Keratinocyte (primary cell): ENCODE measurements around the gene YY1. TPM values are rescaled to one million over a fixed set of nuclear protein-coding genes. Genes with fewer than 3 reads are reported as not detected.

Experiments used
- DNase-seq: peaks from one replicate; pipeline ENCODE4 v3.0.0-alpha.2; 2011; ENCODE audit warnings: low read depth, missing footprints, low spot score
- FAIRE-seq: peaks from 2 replicates; lab custom pipeline; 2011; peaks lifted over from hg19 to GRCh38; lab: Jason Lieb, UNC
- H2AFZ ChIP-seq: 2 replicates; pipeline ENCODE4 v1.6.0; 2012; ENCODE audit warnings: low read length, control low read depth, inconsistent platforms; ENCODE audit not compliant: control insufficient read depth
- H3K27ac ChIP-seq: 2 replicates; pipeline ENCODE4 v1.5.1; 2011; ENCODE audit warnings: low read length; ENCODE audit not compliant: control insufficient read depth, insufficient read depth
- H3K27me3 ChIP-seq: 3 replicates; pipeline ENCODE4 v1.6.0; 2011; ENCODE audit warnings: low read length; ENCODE audit not compliant: control insufficient read depth, insufficient read depth; ENCODE audit errors: extremely low read depth
- H3K36me3 ChIP-seq, 2 experiments: 2 replicates in 1 of 2; 3 replicates in 1 of 2; pipeline ENCODE4 v1.5.1; 2011; ENCODE audit warnings: low read length in 2 of 2, mild to moderate bottlenecking in 1 of 2; ENCODE audit not compliant: control insufficient read depth in 2 of 2, insufficient read depth in 2 of 2; ENCODE audit errors: extremely low read depth in 1 of 2
- H3K4me1 ChIP-seq: 3 replicates; pipeline ENCODE4 v1.5.1; 2011; ENCODE audit warnings: low read length; ENCODE audit not compliant: control insufficient read depth, insufficient read depth; ENCODE audit errors: extremely low read depth
- H3K4me2 ChIP-seq: 3 replicates; pipeline ENCODE4 v1.6.0; 2011; ENCODE audit warnings: low read depth, low read length; ENCODE audit not compliant: control insufficient read depth, insufficient read depth; ENCODE audit errors: extremely low read depth
- H3K4me3 ChIP-seq, 3 experiments: fragments of 200-600 bp in 1 of 3; sonication (generic) in 1 of 3; 2 replicates in 2 of 3; 3 replicates in 1 of 3; pipeline ENCODE4 v1.5.1; 2011 to 2016; ENCODE audit warnings: low read length in 3 of 3, mild to moderate bottlenecking in 3 of 3, control low read depth in 2 of 3, inconsistent platforms in 1 of 3, low read depth in 1 of 3, mixed read lengths in 1 of 3, mixed run types in 1 of 3, moderate library complexity in 1 of 3; ENCODE audit not compliant: control insufficient read depth in 2 of 3, insufficient read depth in 2 of 3; ENCODE audit errors: extremely low read depth in 1 of 3
- H3K79me2 ChIP-seq: 2 replicates; pipeline ENCODE4 v1.6.0; 2012; ENCODE audit warnings: low read length; ENCODE audit not compliant: control insufficient read depth, insufficient read depth
- H3K9ac ChIP-seq: 3 replicates; pipeline ENCODE4 v1.6.0; 2011; ENCODE audit warnings: low read length; ENCODE audit not compliant: control insufficient read depth, insufficient read depth; ENCODE audit errors: extremely low read depth
- H3K9me1 ChIP-seq: 3 replicates; pipeline ENCODE4 v1.6.0; 2011; ENCODE audit warnings: low read length; ENCODE audit not compliant: control insufficient read depth, insufficient read depth; ENCODE audit errors: extremely low read depth
- H3K9me3 ChIP-seq: 2 replicates; pipeline ENCODE4 v1.5.1; 2012; ENCODE audit warnings: low read depth, low read length; ENCODE audit not compliant: control insufficient read depth
- H4K20me1 ChIP-seq: 3 replicates; pipeline ENCODE4 v1.6.0; 2011; ENCODE audit warnings: low read length; ENCODE audit not compliant: control insufficient read depth, insufficient read depth; ENCODE audit errors: extremely low read depth
- CTCF ChIP-seq, 3 experiments: IDR thresholded peaks in 1 of 3; conservative IDR thresholded peaks in 1 of 3; optimal IDR thresholded peaks in 1 of 3; 2 replicates in 2 of 3; 3 replicates in 1 of 3; pipeline versions ENCODE3 to v1.5.1; 2011; ENCODE audit warnings: low read length in 3 of 3, mild to moderate bottlenecking in 3 of 3, moderate library complexity in 2 of 3, control low read depth in 1 of 3, inconsistent platforms in 1 of 3; ENCODE audit not compliant: insufficient read depth in 2 of 3; ENCODE audit errors: extremely low read depth in 1 of 3
- EZH2 ChIP-seq: IDR thresholded peaks from one replicate; pipeline ENCODE4 v1.6.1; 2012; ENCODE audit warnings: inconsistent platforms, mild to moderate bottlenecking, low read length, moderate library complexity
- dilution Hi-C: fragments of 300-500 bp; cut with MboI; formaldehyde crosslinking; loops from one replicate; pipeline ENCODE4 v1.7.0; 2020; ENCODE audit warnings: low sequenced_read_pairs; ENCODE audit not compliant: extremely low pct_ligation_motif_present
- polyA plus RNA-seq, 5 experiments: library from polyadenylated mRNA; depleted of rRNA in 3 of 5; stranded (reverse) in 3 of 5; stranded (forward) in 1 of 5; unstranded in 1 of 5; fragments of >200 nt; gene quantifications; 1 replicate in 1 of 5; 2 replicates in 3 of 5; 3 replicates in 1 of 5; pipeline versions ENCODE4 v1.2.1 to v1.2.3, GENCODE V29; 2011 to 2012; ENCODE audit warnings: missing spikeins in 2 of 5, low read depth in 1 of 5, low replicate concordance in 1 of 5

Gene YY1
- polyA plus RNA-seq, 1 donor (not counting 4 experiments of a cell fraction or from before 2014, with no cell fraction given) = 65.6 TPM

GRCh38 chr14:100221533-100222223 is 17.3 kb upstream of the YY1 start:
- Histone ChIP-seq H3K9me1 (no peaks in the 10 kb centered on the region), H3K4me3 (peak overlapping the region; percentile 34 to 71 (median 69)), H3K79me2 (no peaks in the 10 kb centered on the region), H3K9me3 (no peaks in the 10 kb centered on the region), H3K27me3 (no peaks in the 10 kb centered on the region), H2AFZ (peak overlapping the region; percentile 95), H3K36me3 (no peaks in the 10 kb centered on the region), H4K20me1 (no peaks in the 10 kb centered on the region), H3K27ac (peak overlapping the region; percentile 32), H3K4me2 (peak overlapping the region; percentile 91), H3K9ac (peak overlapping the region; percentile 67), H3K4me1 (peaks cover 32% of the 10 kb centered on the region)
- DNase-seq (no peak), FAIRE-seq (peak; percentile 93)
- dilution Hi-C loops = no loop called here
- TF ChIP-seq CTCF (optimal IDR thresholded peaks at IDR 0.05 in 1 of 3, IDR thresholded peaks at IDR 0.05 in 1 of 3, conservative IDR thresholded peaks at IDR 0.05 in 1 of 3; ENCODE audit: extremely low read depth in 1 of 3, insufficient read depth in 2 of 3, low read length in 3 of 3) (no peak), EZH2 (no peak)

- H3K9me3 ChIP-seq = no peaks in the 10 kb centered on the region
- TF ChIP-seq EZH2 (no peak), CTCF (optimal IDR thresholded peaks at IDR 0.05 in 1 of 3, IDR thresholded peaks at IDR 0.05 in 1 of 3, conservative IDR thresholded peaks at IDR 0.05 in 1 of 3; ENCODE audit: extremely low read depth in 1 of 3, insufficient read depth in 2 of 3, low read length in 3 of 3) (no peak)
- H3K27me3 ChIP-seq = no peaks in the 10 kb centered on the region
- H3K4me2 ChIP-seq = peak overlapping the region; percentile 91
- peak overlapping the region; percentile 95 for H2AFZ ChIP-seq
- no peaks in the 10 kb centered on the region for H4K20me1 ChIP-seq
- no peak overlapping the region for H3K27ac ChIP-seq
- FAIRE-seq = no peak
- DNase-seq = no peak
- dilution Hi-C loops = no loop called here
- H3K9ac ChIP-seq = peak overlapping the region; percentile 67
- H3K9me1 ChIP-seq = no peaks in the 10 kb centered on the region
- H3K36me3 ChIP-seq = no peaks in the 10 kb centered on the region
- no peaks in the 10 kb centered on the region for H3K79me2 ChIP-seq
- H3K4me1 ChIP-seq = peaks cover 32% of the 10 kb centered on the region
- peak overlapping the region in 2 of 3 experiments; percentile 69 to 71 for H3K4me3 ChIP-seq
These were observed 16.5 kb upstream of the YY1 start for GRCh38 chr14:100222224-100223093.
